ENCODE data around the gene GRAMD4. TPM values are rescaled to one million over a fixed set of nuclear protein-coding genes. Genes with fewer than 3 reads are reported as not detected.

Gene GRAMD4
- total and polyA plus RNA-seq, 2 experiments from 2014 or later = 21.8 to 31.0 TPM

DNA sequence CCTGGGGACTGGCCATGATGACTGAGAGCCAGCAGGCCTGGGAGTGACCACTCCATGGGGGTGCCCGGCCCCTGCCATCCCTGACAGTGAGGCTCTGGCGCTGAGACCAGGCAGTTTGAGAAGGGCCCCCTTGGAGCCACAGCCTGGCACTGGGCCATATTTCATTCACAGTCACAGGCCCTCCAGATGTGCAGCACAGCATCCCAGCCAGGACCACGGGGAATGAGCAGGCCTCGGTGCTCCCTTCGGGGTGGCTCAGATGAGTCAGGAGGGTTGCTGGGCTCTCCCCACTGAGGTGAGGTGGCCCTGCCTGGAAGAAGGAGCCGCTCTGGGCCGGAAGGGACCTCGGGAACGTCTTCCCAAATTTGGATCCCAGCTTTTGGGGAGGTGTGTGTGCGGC, 53.0 kb downstream of the GRAMD4 start:
- Histone ChIP-seq H4K20me1 (ENCODE audit: insufficient read depth, poor library complexity, severe bottlenecking) (no peaks in the 10 kb centered on the region), H3K27ac (no peak overlapping the region), H3K9me2 (replicated peaks; ENCODE audit: insufficient read depth) (no peaks in the 10 kb centered on the region), H2AFZ (no peak overlapping the region), H3K36me3 (replicated peaks; ENCODE audit: insufficient read depth, low read depth) (no peaks in the 10 kb centered on the region), H3K4me3 (no peak overlapping the region), H3K79me2 (no peaks in the 10 kb centered on the region), H3K9me3 (ENCODE audit: low read depth) (no peaks in the 10 kb centered on the region), H3K4me1 (ENCODE audit: insufficient read depth) (no peaks in the 10 kb centered on the region), H3K4me2 (no peak overlapping the region), H3K27me3 (no peaks in the 10 kb centered on the region)
- DNase-seq (ENCODE audit: low spot score) = no peak
- 92% methylated on average over 10 of the region's 10 CpGs for WGBS (ENCODE audit: low lambda C conversion rate, missing lambda C conversion rate)
- TF ChIP-seq EZH2phosphoT487 (IDR thresholded peaks at IDR 0.05; ENCODE audit: low read depth, severe bottlenecking, unreplicated experiment) (no peak), EZH2 (IDR thresholded peaks at IDR 0.05; ENCODE audit: borderline replicate concordance) (no peak)
- TF ChIP-seq, protein P1, sequence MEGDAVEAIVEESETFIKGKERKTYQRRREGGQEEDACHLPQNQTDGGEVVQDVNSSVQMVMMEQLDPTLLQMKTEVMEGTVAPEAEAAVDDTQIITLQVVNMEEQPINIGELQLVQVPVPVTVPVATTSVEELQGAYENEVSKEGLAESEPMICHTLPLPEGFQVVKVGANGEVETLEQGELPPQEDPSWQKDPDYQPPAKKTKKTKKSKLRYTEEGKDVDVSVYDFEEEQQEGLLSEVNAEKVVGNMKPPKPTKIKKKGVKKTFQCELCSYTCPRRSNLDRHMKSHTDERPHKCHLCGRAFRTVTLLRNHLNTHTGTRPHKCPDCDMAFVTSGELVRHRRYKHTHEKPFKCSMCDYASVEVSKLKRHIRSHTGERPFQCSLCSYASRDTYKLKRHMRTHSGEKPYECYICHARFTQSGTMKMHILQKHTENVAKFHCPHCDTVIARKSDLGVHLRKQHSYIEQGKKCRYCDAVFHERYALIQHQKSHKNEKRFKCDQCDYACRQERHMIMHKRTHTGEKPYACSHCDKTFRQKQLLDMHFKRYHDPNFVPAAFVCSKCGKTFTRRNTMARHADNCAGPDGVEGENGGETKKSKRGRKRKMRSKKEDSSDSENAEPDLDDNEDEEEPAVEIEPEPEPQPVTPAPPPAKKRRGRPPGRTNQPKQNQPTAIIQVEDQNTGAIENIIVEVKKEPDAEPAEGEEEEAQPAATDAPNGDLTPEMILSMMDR (IDR thresholded peaks at IDR 0.05; ENCODE audit: poor library complexity) = no peak

DNA sequence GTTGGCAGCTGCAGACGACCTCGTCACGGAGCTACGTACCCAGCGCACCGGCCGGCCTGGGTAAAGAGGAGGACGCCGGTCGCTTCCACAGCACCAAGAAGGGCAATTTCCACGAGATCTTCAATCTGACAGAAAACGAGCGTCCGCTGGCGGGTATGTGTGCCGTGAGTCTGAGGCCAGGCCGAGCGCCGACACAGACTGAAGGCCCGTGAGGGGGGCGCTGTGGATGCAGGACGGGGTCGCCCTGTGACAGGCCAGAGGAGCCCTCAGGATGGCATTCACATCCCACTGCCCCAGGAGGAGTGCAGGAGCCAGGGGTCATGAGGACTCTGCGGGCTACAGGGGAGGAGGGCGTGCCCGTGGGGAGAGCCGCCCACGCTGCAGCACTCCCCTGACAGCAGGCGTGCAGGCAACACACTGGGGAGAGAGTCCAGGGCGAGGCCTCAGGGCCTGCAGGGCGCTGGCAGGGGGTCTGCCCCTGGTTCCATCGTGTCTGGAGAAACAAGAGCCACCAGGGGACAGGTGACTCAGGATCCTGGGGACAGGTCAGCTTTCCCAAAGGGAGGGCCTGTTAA, 53.6 kb downstream of the GRAMD4 start:
- Histone ChIP-seq H3K9me3 (ENCODE audit: low read depth) (no peaks in the 10 kb centered on the region), H3K9me2 (replicated peaks; ENCODE audit: insufficient read depth) (no peaks in the 10 kb centered on the region), H3K27me3 (no peaks in the 10 kb centered on the region), H3K36me3 (replicated peaks; ENCODE audit: insufficient read depth, low read depth) (no peaks in the 10 kb centered on the region), H3K4me3 (no peak overlapping the region), H3K4me2 (no peak overlapping the region), H3K27ac (no peak overlapping the region), H4K20me1 (ENCODE audit: insufficient read depth, poor library complexity, severe bottlenecking) (no peaks in the 10 kb centered on the region), H3K4me1 (ENCODE audit: insufficient read depth) (no peaks in the 10 kb centered on the region), H3K79me2 (no peaks in the 10 kb centered on the region), H2AFZ (no peak overlapping the region)
- DNase-seq (ENCODE audit: low spot score) = no peak
- TF ChIP-seq EZH2phosphoT487 (IDR thresholded peaks at IDR 0.05; ENCODE audit: low read depth, severe bottlenecking, unreplicated experiment) (no peak), EZH2 (IDR thresholded peaks at IDR 0.05; ENCODE audit: borderline replicate concordance) (no peak)
- TF ChIP-seq, protein P1 (IDR thresholded peaks at IDR 0.05; ENCODE audit: poor library complexity) = no peak
- 89% methylated on average over 30 of the region's 32 CpGs for WGBS (ENCODE audit: low lambda C conversion rate, missing lambda C conversion rate)

DNA sequence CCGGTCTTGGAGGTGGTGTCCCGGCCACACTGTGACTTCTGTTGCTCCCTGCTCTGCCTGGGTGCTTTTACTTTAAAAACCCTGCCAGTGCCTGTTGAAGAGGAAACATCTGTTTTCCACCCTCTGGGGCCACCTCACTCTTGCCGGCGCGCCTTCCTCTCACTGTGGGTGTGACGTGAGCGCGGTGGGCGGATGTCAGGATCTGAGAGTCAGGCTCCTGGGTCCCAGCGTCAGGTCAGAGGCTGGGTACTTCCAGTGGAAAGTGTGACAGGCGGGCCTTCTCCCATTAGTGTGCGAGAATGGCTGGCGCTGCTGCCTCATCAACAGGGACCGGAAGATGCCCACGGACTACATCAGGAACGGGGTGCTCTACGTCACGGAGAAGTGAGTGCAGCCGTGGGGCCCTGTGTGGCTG, 54.2 kb downstream of the GRAMD4 start:
- DNase-seq (ENCODE audit: low spot score) = no peak
- 97% methylated on average over 17 of the region's 19 CpGs for WGBS (ENCODE audit: low lambda C conversion rate, missing lambda C conversion rate)
- H3K4me1 ChIP-seq (ENCODE audit: insufficient read depth) = no peaks in the 10 kb centered on the region
- no peaks in the 10 kb centered on the region for H3K9me3 ChIP-seq (ENCODE audit: low read depth)
- no peaks in the 10 kb centered on the region for H4K20me1 ChIP-seq (ENCODE audit: insufficient read depth, poor library complexity, severe bottlenecking)
- no peaks in the 10 kb centered on the region for H3K36me3 ChIP-seq (replicated peaks; ENCODE audit: insufficient read depth, low read depth)
- TF ChIP-seq, protein P1 (IDR thresholded peaks at IDR 0.05; ENCODE audit: poor library complexity) = no peak
- TF ChIP-seq EZH2phosphoT487 (IDR thresholded peaks at IDR 0.05; ENCODE audit: low read depth, severe bottlenecking, unreplicated experiment) (no peak), EZH2 (IDR thresholded peaks at IDR 0.05; ENCODE audit: borderline replicate concordance) (no peak)
- H3K9me2 ChIP-seq (replicated peaks; ENCODE audit: insufficient read depth) = no peaks in the 10 kb centered on the region
- no peak overlapping the region for H3K4me2 ChIP-seq
- no peak overlapping the region for H3K4me3 ChIP-seq
- H3K27me3 ChIP-seq = no peaks in the 10 kb centered on the region
- no peak overlapping the region for H2AFZ ChIP-seq
- no peaks in the 10 kb centered on the region for H3K79me2 ChIP-seq
- H3K27ac ChIP-seq = no peak overlapping the region
